Activated CD4-positive, CD25-positive, alpha-beta regulatory T cell treated with anti-CD3 and anti-CD28 coated beads, Interleukin-2, amount 50 U/mL, for 24 hours (primary cell): Measurements from ENCODE around the gene BLNK.
"Not testable (repeated sequence)": the region's sequence is repeated elsewhere in the genome, so short reads cannot be mapped to it uniquely, and the experiment has no call there.

Experiments
- ATAC-seq, 2 donors: fragments of 150-1000 bp; cut with Tn5 transposase; one replicate each; pipeline ENCODE4 v1.10.0; 2021; ENCODE audit warnings: mild to moderate bottlenecking in 1 of 2, moderate library complexity in 1 of 2

The BLNK gene

GRCh38 chr10:96218826-96219225, 52.5 kb downstream of the BLNK start:
- no peak for ATAC-seq

- ATAC-seq, result no peak
Measured at GRCh38 chr10:96217711-96218110, 53.7 kb downstream of the BLNK start.

- no peak for ATAC-seq
Measured at GRCh38 chr10:96216775-96217174, 54.6 kb downstream of the BLNK start.

DNA sequence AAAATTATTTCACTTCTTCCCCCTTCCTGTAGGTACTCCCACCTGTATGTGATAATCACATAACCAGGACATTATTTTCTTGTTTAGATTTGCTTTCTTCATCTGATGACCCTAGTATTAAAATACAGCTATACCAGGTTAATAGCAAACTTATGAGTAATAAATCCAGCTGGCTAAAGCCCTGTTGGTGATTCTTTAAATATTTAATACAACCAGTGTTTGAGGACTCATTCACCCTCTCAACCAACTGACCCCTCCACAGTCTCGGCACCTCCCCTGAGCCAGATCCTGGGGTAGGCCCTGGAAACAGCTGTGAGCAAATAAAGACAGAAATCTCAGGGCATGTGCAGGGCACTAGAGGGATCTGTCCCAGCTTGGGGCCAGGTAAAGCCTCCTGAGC, 58.5 kb downstream of the BLNK start:
- ATAC-seq, result no peak

DNA sequence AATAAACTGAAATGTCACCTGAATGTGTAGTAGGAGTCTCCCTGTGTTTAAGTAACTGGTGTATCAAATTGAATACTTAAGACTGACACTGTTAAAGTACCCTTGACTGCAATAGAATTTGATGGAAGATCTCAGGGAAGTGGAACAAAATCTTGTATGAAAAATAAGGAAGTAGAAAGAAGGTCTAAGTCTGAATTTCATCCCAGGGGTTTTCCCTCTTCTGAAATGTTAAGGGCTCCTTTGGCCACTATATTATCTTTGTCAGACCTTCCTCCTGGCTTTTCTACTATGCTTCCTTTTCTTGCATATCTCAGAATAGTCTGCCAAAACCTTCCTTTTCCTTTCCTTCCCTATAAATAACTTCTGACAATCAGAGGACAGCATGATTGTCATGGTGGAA, 59.6 kb downstream of the BLNK start:
- ATAC-seq, result no peak

GRCh38 chr10:96208946-96209345, 62.4 kb downstream of the BLNK start:
- no peak for ATAC-seq

DNA sequence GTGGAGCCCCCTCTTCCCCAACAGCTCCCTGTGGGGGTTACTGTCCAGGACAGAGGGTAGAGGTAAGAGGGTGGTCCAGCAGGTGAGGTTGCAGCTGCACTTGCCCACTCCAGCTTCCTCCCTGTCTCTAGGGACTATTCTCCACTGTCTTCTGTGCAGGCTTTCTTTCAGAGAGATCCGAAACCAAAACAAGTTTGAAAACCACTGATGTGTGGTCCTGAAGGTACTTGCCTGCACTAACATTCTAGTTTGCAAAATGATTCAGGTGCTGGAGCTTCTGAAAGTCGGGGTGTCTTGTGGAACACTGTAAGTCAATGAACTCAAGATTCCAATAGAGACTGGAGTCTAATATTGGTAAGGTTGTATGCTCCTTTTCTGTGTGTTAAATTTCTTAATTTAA, 63.1 kb downstream of the BLNK start:
- ATAC-seq, result no peak

GRCh38 chr10:96205580-96205979, 65.8 kb downstream of the BLNK start:
- ATAC-seq, result no peak

GRCh38 chr10:96201525-96201924, 69.8 kb downstream of the BLNK start:
- no peak for ATAC-seq

DNA sequence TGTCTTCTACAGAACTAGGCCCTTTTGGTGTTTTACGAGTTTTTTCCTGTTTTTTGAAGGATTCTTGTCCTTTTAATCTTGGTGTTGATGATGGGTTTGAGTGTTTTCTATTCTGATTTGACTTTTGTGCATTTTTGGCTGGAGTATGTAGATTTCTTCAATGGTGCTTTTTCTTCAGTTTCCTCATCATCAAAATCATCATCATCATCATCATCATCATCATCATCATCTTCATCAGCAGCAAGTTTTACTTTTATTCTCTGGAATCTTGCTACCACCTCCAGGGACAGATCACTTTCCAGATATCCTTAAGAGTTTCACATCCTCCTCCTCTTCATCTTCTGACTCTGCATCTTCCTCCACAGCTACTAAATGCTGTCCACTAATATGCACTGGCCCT, 81.9 kb downstream of the BLNK start:
- ATAC-seq, result not testable (repeated sequence)

- ATAC-seq, result no peak
Measured at GRCh38 chr10:96188916-96189315, 82.5 kb downstream of the BLNK start.

- ATAC-seq, result no peak
Measured at GRCh38 chr10:96188421-96188820, 82.9 kb downstream of the BLNK start.

GRCh38 chr10:96176985-96177384, 94.4 kb downstream of the BLNK start:
- ATAC-seq, result no peak

- ATAC-seq, result no peak
Measured at GRCh38 chr10:96172666-96173065, 98.7 kb downstream of the BLNK start.

- ATAC-seq, result no peak
Measured at GRCh38 chr10:96170230-96170629, 101.1 kb downstream of the BLNK start.

DNA sequence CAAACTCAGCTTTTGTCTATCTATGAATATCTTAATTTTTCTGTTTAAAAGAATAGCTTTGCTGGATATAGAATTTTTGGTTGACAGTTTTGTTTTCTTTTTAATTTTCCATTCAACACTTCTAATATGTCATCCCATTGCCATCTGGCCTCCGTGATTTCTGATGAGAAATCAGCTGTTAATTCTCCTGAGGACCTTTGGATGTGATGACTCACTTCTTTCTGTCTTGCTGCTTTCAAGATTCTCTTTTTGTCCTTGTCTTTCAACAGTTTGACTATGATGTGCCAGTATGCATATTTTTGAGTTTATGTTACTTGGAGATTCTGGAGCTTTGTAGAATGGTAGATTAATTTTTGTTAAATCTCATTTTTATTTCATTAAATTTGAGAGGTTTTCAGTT, 102.8 kb downstream of the BLNK start:
- ATAC-seq, result no peak

DNA sequence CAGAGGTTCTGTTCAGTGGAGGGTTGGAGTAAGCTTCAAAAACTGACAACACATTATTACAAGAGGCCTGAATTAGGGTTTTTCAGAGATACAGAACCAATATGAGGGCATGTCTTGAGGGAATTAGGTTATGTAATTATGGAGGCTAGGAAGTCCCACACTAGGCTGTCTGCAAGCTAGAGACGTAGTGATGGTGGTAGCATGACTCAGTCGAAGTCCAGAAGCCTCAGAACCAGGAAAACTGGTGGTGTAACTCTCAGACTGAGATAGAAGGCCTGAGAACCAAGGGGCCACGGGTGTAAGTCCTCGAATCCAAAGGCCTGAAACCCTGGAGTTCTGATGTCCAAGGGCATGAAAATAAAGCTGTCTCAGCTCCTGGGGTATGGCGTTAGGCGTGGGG, 105.6 kb downstream of the BLNK start:
- no peak for ATAC-seq

GRCh38 chr10:96153070-96153469, 118.3 kb downstream of the BLNK start:
- no peak for ATAC-seq

DNA sequence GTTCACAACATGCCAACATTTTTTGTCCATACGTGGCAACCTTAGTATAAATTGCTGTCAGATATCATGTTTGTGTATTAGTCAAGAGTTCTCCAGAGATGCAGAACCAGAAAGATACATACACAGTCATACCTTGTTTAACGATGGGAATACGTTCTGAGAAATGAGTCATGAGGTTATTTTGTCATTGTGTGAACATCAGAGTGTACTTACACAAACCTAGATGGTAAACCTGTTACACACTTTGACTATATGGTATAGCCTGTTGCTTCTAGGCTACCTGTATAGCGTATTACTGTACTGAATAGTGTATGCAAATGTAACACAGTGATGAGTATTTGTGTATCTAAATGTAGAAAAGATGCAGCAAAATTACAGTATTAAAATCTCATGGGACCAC, 118.9 kb downstream of the BLNK start:
- no peak for ATAC-seq
